ENCODE data around the gene PRKAR2A.

PRKAR2A gene

DNA sequence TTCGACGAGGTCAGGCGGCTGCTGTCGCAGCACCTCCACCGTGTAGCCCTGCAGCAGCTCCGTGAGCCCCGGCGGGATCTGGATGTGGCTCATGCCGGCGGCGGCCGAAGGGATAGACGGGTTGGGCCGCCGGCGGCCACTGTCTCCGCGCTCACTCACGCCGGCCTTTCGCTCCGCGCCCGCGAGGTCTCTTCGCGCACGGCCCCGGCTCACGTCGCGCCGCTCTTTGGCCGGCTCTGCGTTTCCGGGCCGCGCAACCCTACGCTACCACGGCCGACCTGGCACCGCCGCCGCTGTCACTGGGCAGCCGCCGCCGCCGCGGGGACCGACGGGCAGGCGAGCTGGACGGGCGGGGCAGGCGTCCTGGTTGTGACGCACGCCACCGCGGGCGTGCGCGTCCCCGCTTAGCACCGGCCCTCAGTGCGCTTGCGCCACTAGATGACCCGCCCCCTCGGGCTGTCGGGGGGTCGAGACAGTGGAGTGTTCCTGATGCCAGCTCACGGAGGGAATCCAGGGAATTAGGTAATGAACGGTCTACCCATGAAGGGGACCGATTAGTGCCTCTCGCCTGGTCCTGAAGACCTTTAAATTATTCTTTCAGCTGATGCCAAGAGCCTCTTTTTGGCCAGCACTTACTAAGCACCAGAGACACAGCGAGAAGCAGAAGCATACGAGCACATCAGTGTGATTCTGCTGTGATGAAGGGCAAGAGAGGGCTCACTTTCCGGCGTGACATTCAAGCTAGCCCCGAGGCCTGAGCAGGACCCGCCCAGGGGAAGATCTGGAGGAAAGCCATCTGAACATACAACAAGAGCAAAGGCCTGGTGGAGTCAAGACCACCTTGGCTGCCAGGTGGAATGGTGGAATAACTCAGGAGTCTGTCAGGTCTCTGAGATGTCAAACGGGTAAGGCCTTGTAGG lies at the start of gene PRKAR2A:
PRKAR2A (minus strand) TSS at position 371 of the 920 bp plus-strand sequence; CDS start at position 93, 278 bp downstream.
- Histone ChIP-seq H3K4me1 (ENCODE audit: insufficient read depth, low read length, poor library complexity, severe bottlenecking) (peaks cover 21% of the 10 kb centered on the region), H3K9me2 (replicated peaks; ENCODE audit: low read depth, low read length) (no peaks in the 10 kb centered on the region), H3K4me2 (ENCODE audit: low read depth, low read length, poor library complexity, severe bottlenecking) (peak within 1 kb of the TSS; percentile 81), H3K27me3 (ENCODE audit: insufficient read depth, low read length, poor library complexity, severe bottlenecking) (peaks cover 9% of the 10 kb centered on the region), H3K9ac (ENCODE audit: low read depth, low read length, poor library complexity, severe bottlenecking) (peak within 1 kb of the TSS; percentile 77), H3K36me3 (ENCODE audit: insufficient read depth, low read length) (no peaks in the 10 kb centered on the region), H3K9me3 (ENCODE audit: insufficient read depth, low read depth, low read length) (no peaks in the 10 kb centered on the region), H3K4me3 (ENCODE audit: low read length, poor library complexity, severe bottlenecking) (peak within 1 kb of the TSS; percentile 85), H3K79me2 (ENCODE audit: insufficient read depth, low read length) (peaks cover 9% of the 10 kb centered on the region; the same call in 1 of the 2 replicates), H2AFZ (ENCODE audit: low read length) (peak within 1 kb of the TSS; percentile 89), H4K20me1 (ENCODE audit: insufficient read depth, low read length, poor library complexity, severe bottlenecking) (no peaks in the 10 kb centered on the region), H3F3A (ENCODE audit: low read depth) (no peaks in the 10 kb centered on the region)
- TF ChIP-seq EZH2phosphoT487 (IDR thresholded peaks at IDR 0.05; ENCODE audit: borderline replicate concordance) = no peak
- TF ChIP-seq, protein P1, sequence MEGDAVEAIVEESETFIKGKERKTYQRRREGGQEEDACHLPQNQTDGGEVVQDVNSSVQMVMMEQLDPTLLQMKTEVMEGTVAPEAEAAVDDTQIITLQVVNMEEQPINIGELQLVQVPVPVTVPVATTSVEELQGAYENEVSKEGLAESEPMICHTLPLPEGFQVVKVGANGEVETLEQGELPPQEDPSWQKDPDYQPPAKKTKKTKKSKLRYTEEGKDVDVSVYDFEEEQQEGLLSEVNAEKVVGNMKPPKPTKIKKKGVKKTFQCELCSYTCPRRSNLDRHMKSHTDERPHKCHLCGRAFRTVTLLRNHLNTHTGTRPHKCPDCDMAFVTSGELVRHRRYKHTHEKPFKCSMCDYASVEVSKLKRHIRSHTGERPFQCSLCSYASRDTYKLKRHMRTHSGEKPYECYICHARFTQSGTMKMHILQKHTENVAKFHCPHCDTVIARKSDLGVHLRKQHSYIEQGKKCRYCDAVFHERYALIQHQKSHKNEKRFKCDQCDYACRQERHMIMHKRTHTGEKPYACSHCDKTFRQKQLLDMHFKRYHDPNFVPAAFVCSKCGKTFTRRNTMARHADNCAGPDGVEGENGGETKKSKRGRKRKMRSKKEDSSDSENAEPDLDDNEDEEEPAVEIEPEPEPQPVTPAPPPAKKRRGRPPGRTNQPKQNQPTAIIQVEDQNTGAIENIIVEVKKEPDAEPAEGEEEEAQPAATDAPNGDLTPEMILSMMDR (conservative IDR thresholded peaks at IDR 0.05; ENCODE audit: low read length) = no peak

DNA sequence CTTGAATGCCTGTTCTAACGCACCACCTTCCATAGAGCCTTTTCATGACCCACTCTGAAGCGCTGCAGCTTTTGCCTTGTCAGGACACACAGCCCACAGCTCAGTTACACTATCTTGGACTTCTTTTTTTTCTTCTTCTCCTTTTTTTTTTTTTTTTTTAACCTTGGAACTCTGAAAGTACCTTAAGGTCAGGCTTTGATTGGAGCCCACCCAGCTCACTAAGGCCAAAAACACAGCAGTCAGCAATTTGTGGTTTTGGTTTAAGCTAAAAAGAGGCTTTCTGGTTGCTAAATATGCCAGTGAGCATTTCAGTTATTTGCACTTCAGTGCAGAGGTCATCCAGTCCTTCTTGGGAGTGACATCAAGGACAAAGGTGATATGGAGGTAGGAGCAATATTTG lies 49.3 kb upstream of the PRKAR2A start:
- TF ChIP-seq EZH2phosphoT487 (IDR thresholded peaks at IDR 0.05; ENCODE audit: borderline replicate concordance) = no peak
- TF ChIP-seq, protein P1 (conservative IDR thresholded peaks at IDR 0.05; ENCODE audit: low read length) = no peak
- Histone ChIP-seq H3K9me3 (ENCODE audit: insufficient read depth, low read depth, low read length) (no peaks in the 10 kb centered on the region), H3K36me3 (ENCODE audit: insufficient read depth, low read length) (no peaks in the 10 kb centered on the region), H3K79me2 (ENCODE audit: insufficient read depth, low read length) (peaks cover 9% of the 10 kb centered on the region; the same call in 1 of the 2 replicates), H3K9me2 (replicated peaks; ENCODE audit: low read depth, low read length) (no peaks in the 10 kb centered on the region), H2AFZ (ENCODE audit: low read length) (no peak overlapping the region), H3K4me1 (ENCODE audit: insufficient read depth, low read length, poor library complexity, severe bottlenecking) (peaks cover 26% of the 10 kb centered on the region), H3K4me3 (ENCODE audit: low read length, poor library complexity, severe bottlenecking) (peak overlapping the region; percentile 80), H3F3A (ENCODE audit: low read depth) (no peaks in the 10 kb centered on the region), H3K4me2 (ENCODE audit: low read depth, low read length, poor library complexity, severe bottlenecking) (peak overlapping the region; percentile 39), H3K9ac (ENCODE audit: low read depth, low read length, poor library complexity, severe bottlenecking) (no peak overlapping the region), H4K20me1 (ENCODE audit: insufficient read depth, low read length, poor library complexity, severe bottlenecking) (no peaks in the 10 kb centered on the region), H3K27me3 (ENCODE audit: insufficient read depth, low read length, poor library complexity, severe bottlenecking) (no peaks in the 10 kb centered on the region)

DNA sequence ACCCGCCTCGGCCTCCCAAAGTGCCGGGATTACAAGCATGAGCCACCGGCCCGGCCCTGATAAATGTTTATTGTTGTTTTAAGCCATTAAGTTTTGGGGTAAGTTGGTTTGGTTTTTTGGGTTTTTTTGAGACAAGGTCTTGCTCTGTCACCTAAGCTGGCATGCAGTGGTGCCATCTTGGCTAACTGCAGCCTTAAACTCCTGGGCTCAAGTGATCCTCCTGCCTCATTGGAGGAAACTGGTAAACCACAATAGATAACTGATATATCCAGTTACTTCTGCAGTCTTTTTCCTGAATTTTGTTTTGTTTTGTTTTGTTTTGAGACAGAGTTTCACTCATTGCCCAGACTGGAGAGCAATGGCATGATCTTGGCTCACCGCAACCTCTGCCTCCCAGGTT lies 46.8 kb upstream of the PRKAR2A start:
- H3K27me3 ChIP-seq (ENCODE audit: insufficient read depth, low read length, poor library complexity, severe bottlenecking) = no peaks in the 10 kb centered on the region
- no peak overlapping the region for H3K4me2 ChIP-seq (ENCODE audit: low read depth, low read length, poor library complexity, severe bottlenecking)
- no peaks in the 10 kb centered on the region for H3F3A ChIP-seq (ENCODE audit: low read depth)
- no peaks in the 10 kb centered on the region for H4K20me1 ChIP-seq (ENCODE audit: insufficient read depth, low read length, poor library complexity, severe bottlenecking)
- peaks cover 9% of the 10 kb centered on the region; the same call in 1 of the 2 replicates for H3K79me2 ChIP-seq (ENCODE audit: insufficient read depth, low read length)
- no peak overlapping the region for H3K4me3 ChIP-seq (ENCODE audit: low read length, poor library complexity, severe bottlenecking)
- no peak for TF ChIP-seq EZH2phosphoT487 (IDR thresholded peaks at IDR 0.05; ENCODE audit: borderline replicate concordance)
- TF ChIP-seq, protein P1 (conservative IDR thresholded peaks at IDR 0.05; ENCODE audit: low read length) = no peak
- no peak overlapping the region for H3K9ac ChIP-seq (ENCODE audit: low read depth, low read length, poor library complexity, severe bottlenecking)
- no peaks in the 10 kb centered on the region for H3K9me3 ChIP-seq (ENCODE audit: insufficient read depth, low read depth, low read length)
- no peaks in the 10 kb centered on the region for H3K9me2 ChIP-seq (replicated peaks; ENCODE audit: low read depth, low read length)
- H2AFZ ChIP-seq (ENCODE audit: low read length) = no peak overlapping the region
- peaks cover 26% of the 10 kb centered on the region for H3K4me1 ChIP-seq (ENCODE audit: insufficient read depth, low read length, poor library complexity, severe bottlenecking)
- no peaks in the 10 kb centered on the region for H3K36me3 ChIP-seq (ENCODE audit: insufficient read depth, low read length)
